Measurements from ENCODE around the gene FHL5. TPM values are rescaled to one million over a fixed set of nuclear protein-coding genes. Genes with fewer than 3 reads are reported as not detected.
"Not testable (repeated sequence)": the region's sequence is repeated elsewhere in the genome, so short reads cannot be mapped to it uniquely, and the experiment has no call there.

Gene FHL5
- total and polyA plus RNA-seq, 7 donors: 2.4 to 17.2 (median 7.1) TPM

- DNase-seq (no peak), ATAC-seq (no peak)
- intact Hi-C loops (cut with DNase I): no loop called here
- Histone ChIP-seq H3K27me3 (ENCODE audit: insufficient read depth in 3 of 3, low read length in 2 of 3) (no peaks in the 10 kb centered on the region), H3K27ac (no peak overlapping the region), H3K4me1 (no peaks in the 10 kb centered on the region), H3K9me3 (no peaks in the 10 kb centered on the region), H3K36me3 (ENCODE audit: insufficient read depth in 1 of 2, low read depth in 1 of 2) (no peaks in the 10 kb centered on the region), H3K4me3 (no peak overlapping the region)
- TF ChIP-seq, protein P1, sequence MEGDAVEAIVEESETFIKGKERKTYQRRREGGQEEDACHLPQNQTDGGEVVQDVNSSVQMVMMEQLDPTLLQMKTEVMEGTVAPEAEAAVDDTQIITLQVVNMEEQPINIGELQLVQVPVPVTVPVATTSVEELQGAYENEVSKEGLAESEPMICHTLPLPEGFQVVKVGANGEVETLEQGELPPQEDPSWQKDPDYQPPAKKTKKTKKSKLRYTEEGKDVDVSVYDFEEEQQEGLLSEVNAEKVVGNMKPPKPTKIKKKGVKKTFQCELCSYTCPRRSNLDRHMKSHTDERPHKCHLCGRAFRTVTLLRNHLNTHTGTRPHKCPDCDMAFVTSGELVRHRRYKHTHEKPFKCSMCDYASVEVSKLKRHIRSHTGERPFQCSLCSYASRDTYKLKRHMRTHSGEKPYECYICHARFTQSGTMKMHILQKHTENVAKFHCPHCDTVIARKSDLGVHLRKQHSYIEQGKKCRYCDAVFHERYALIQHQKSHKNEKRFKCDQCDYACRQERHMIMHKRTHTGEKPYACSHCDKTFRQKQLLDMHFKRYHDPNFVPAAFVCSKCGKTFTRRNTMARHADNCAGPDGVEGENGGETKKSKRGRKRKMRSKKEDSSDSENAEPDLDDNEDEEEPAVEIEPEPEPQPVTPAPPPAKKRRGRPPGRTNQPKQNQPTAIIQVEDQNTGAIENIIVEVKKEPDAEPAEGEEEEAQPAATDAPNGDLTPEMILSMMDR (IDR thresholded peaks at IDR 0.05): peak; percentile 26
- WGBS, 3 donors: 6 to 13% (median 10%) methylated on average over 2 of the region's 2 CpGs
Measured at GRCh38 chr6:96626759-96627364, 63.9 kb downstream of the FHL5 start.

- no peaks in the 10 kb centered on the region for H3K36me3 ChIP-seq (ENCODE audit: insufficient read depth in 1 of 2, low read depth in 1 of 2)
- intact Hi-C loops (cut with DNase I): no loop called here
- ATAC-seq: no peak
- TF ChIP-seq, protein P1 (IDR thresholded peaks at IDR 0.05): no peak
- no peaks in the 10 kb centered on the region for H3K4me1 ChIP-seq
- H3K27ac ChIP-seq: no peak overlapping the region
- no peaks in the 10 kb centered on the region for H3K9me3 ChIP-seq
- no peaks in the 10 kb centered on the region for H3K27me3 ChIP-seq (ENCODE audit: insufficient read depth in 3 of 3, low read length in 2 of 3)
- 67 to 76% (median 75%) methylated on average over 3 of the region's 3 CpGs for WGBS, 3 donors
- no peak overlapping the region for H3K4me3 ChIP-seq
- no peak for DNase-seq
Measured at GRCh38 chr6:96631248-96631647, 68.3 kb downstream of the FHL5 start.

DNA sequence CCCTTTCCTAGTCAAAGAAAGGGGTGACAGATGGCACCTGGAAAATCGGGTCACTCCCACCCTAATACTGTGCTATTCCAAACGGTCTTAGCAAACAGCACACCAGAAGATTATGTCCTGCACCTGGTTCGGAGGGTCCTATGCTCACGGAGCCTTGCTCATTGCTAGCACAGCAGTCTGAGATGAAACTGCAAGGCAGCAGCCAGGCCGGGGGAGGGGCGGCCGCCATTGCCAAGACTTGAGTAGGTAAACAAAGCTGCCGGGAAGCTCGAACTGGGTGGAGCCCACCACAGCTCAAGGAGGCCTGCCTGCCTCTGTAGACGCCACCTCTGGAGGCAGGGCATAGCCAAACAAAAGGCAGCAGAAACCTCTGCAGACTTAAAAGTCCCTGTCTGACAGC is 75.1 kb downstream of the FHL5 start:
- H3K27me3 ChIP-seq (ENCODE audit: insufficient read depth in 3 of 3, low read length in 2 of 3); H3K4me1 ChIP-seq; H3K4me3 ChIP-seq; H3K36me3 ChIP-seq (ENCODE audit: insufficient read depth in 1 of 2, low read depth in 1 of 2); H3K9me3 ChIP-seq; intact Hi-C loops (cut with DNase I); H3K27ac ChIP-seq; ATAC-seq; DNase-seq: not testable (repeated sequence)
- WGBS, 3 donors: 68 to 73% (median 69%) methylated on average over 9 to 10 of the region's 10 CpGs

- Histone ChIP-seq H3K27ac (no peak overlapping the region), H3K9me3 (no peaks in the 10 kb centered on the region), H3K27me3 (ENCODE audit: insufficient read depth in 3 of 3, low read length in 2 of 3) (no peaks in the 10 kb centered on the region), H3K4me3 (no peak overlapping the region), H3K36me3 (ENCODE audit: insufficient read depth in 1 of 2, low read depth in 1 of 2) (no peaks in the 10 kb centered on the region), H3K4me1 (no peaks in the 10 kb centered on the region)
- intact Hi-C loops (cut with DNase I): no loop called here
- 56 to 66% (median 65%) methylated on average over 5 of the region's 5 CpGs for WGBS, 3 donors
- TF ChIP-seq, protein P1 (IDR thresholded peaks at IDR 0.05): no peak
- ATAC-seq (no peak), DNase-seq (no peak)
Measured at GRCh38 chr6:96645106-96645505, 82.2 kb downstream of the FHL5 start.

- Histone ChIP-seq H3K27me3 (ENCODE audit: insufficient read depth in 3 of 3, low read length in 2 of 3) (no peaks in the 10 kb centered on the region), H3K36me3 (ENCODE audit: insufficient read depth in 1 of 2, low read depth in 1 of 2) (no peaks in the 10 kb centered on the region), H3K9me3 (no peaks in the 10 kb centered on the region), H3K4me3 (no peak overlapping the region), H3K27ac (no peak overlapping the region), H3K4me1 (no peaks in the 10 kb centered on the region)
- TF ChIP-seq, protein P1 (IDR thresholded peaks at IDR 0.05): no peak
- DNase-seq (no peak), ATAC-seq (no peak)
- intact Hi-C loops (cut with DNase I): no loop called here
- 71 to 85% (median 72%) methylated on average over 3 of the region's 3 CpGs for WGBS, 3 donors
Measured at GRCh38 chr6:96649926-96650325, 87.0 kb downstream of the FHL5 start.

Measured in psoas muscle (tissue), 8 donors.